HL-60 (cell line): Measurements from ENCODE around the gene PHPT1.

Experiments used
- CTCF ChIP-seq: IDR thresholded peaks from one replicate; pipeline ENCODE4 v1.5.1; 2011; ENCODE audit warnings: low read length, control low read depth, inconsistent platforms; ENCODE audit not compliant: insufficient read depth
- POLR2AphosphoS5 ChIP-seq: IDR thresholded peaks from 2 replicates; pipeline ENCODE4 v1.6.1; 2012; ENCODE audit warnings: low read depth

GRCh38 chr9:136865768-136866103 lies 16.5 kb downstream of the PHPT1 start:
- TF ChIP-seq CTCF (no peak), POLR2AphosphoS5 (no peak)
